Lung (tissue), 12 donors: Measurements from ENCODE around the gene SLC15A3. TPM values are rescaled to one million over a fixed set of nuclear protein-coding genes. Genes with fewer than 3 reads are reported as not detected.

Experiments
- ATAC-seq: fragments of 200-7000 bp; cut with Tn5 transposase; one replicate; pipeline ENCODE4 v1.9.1; 2020; ENCODE audit warnings: moderate number of reproducible peaks; ENCODE audit not compliant: insufficient read depth, low FRiP score
- DNase-seq, 3 donors: peaks; one replicate each; pipeline ENCODE4 v3.0.0-alpha.2; 2013 to 2017
- H3K27ac ChIP-seq, 2 donors: one replicate each; pipeline ENCODE4 v1.5.1; 2013; ENCODE audit warnings: mild to moderate bottlenecking in 2 of 2, moderate library complexity in 2 of 2, control low read depth in 1 of 2, inconsistent platforms in 1 of 2, low read depth in 1 of 2, low read length in 1 of 2
- H3K27me3 ChIP-seq, 3 donors: one replicate each; pipeline ENCODE4 v1.5.1; 2013; ENCODE audit warnings: low read length in 2 of 3; ENCODE audit not compliant: control insufficient read depth in 3 of 3, insufficient read depth in 3 of 3
- H3K36me3 ChIP-seq, 4 donors: one replicate each; pipeline ENCODE4 v1.5.1; 2013; ENCODE audit warnings: low read length in 4 of 4, mild to moderate bottlenecking in 1 of 4, moderate library complexity in 1 of 4; ENCODE audit not compliant: control insufficient read depth in 4 of 4, insufficient read depth in 4 of 4
- H3K4me1 ChIP-seq, 5 donors: one replicate each; pipeline ENCODE4 v1.5.1; 2013; ENCODE audit warnings: low read length in 5 of 5, mild to moderate bottlenecking in 2 of 5, moderate library complexity in 1 of 5; ENCODE audit not compliant: control insufficient read depth in 5 of 5, insufficient read depth in 5 of 5
- H3K4me3 ChIP-seq: one replicate; pipeline ENCODE4 v1.5.1; 2013; ENCODE audit warnings: mild to moderate bottlenecking, control low read depth, moderate library complexity
- H3K9ac ChIP-seq, 2 donors: one replicate each; pipeline ENCODE4 v1.5.1; 2013; ENCODE audit warnings: low read length in 2 of 2, control low read depth in 1 of 2; ENCODE audit not compliant: insufficient read depth in 1 of 2
- H3K9me3 ChIP-seq, 4 donors: one replicate each; pipeline ENCODE4 v1.5.1; 2013; ENCODE audit warnings: low read length in 3 of 4, mild to moderate bottlenecking in 1 of 4, moderate library complexity in 1 of 4; ENCODE audit not compliant: control insufficient read depth in 4 of 4, insufficient read depth in 3 of 4
- CTCF ChIP-seq: IDR thresholded peaks from 2 replicates; pipeline ENCODE4 v1.5.1; 2012; ENCODE audit warnings: mild to moderate bottlenecking; ENCODE audit errors: control extremely low read depth, extremely low read depth
- WGBS, 2 donors: extraction: QIAGEN DNeasy Blood & Tissue Kit; methylation state at CpG; one replicate each; pipeline ENCODE4 v1.1.7; 2013; 5-methylcytosine and 5-hydroxymethylcytosine counted together
- polyA plus RNA-seq, 2 donors: library from polyadenylated mRNA; stranded (reverse); fragments of 200-250 nt; gene quantifications; one replicate each; pipeline ENCODE4 v1.2.1, GENCODE V29; 2013
- total RNA-seq, 2 donors: library from RNA; depleted of rRNA in 1 of 2; stranded (reverse); fragments of >200 nt in 1 of 2; gene quantifications; one replicate each; pipeline ENCODE4 v1.2.1, GENCODE V29; 2014 to 2021
- donor health status: control.
- donor health status: control.
- donor health status: Bipolar disorder and iron deficiency.
- donor health status: healthy.
- donor health status: DM: yes; HTN: yes; CAD: no.

Gene SLC15A3
- total and polyA plus RNA-seq, 4 donors: 29.9 to 166 (median 98.6) TPM

- no peak overlapping the region for H3K9ac ChIP-seq
- no peak overlapping the region for H3K27ac ChIP-seq
- H3K9me3 ChIP-seq: no peaks in the 10 kb centered on the region
- ATAC-seq (no peak), DNase-seq (no peak)
- no peak overlapping the region for H3K4me3 ChIP-seq
- H3K36me3 ChIP-seq: no peaks in the 10 kb centered on the region
- peaks cover 0 to 6% (median 0%) of the 10 kb centered on the region in 5 donors for H3K4me1 ChIP-seq
- TF ChIP-seq CTCF: no peak
- H3K27me3 ChIP-seq: no peaks in the 10 kb centered on the region
- 90% methylated on average over 4 of the region's 4 CpGs for WGBS, 2 donors
These were observed 5.2 kb upstream of the SLC15A3 start for GRCh38 chr11:60957188-60957587.

GRCh38 chr11:60955571-60955970 lies 3.6 kb upstream of the SLC15A3 start:
- Histone ChIP-seq H3K36me3 (no peaks in the 10 kb centered on the region), H3K27ac (no peak overlapping the region), H3K27me3 (no peaks in the 10 kb centered on the region), H3K4me3 (no peak overlapping the region), H3K9ac (no peak overlapping the region), H3K4me1 (peaks cover 0 to 18% (median 4%) of the 10 kb centered on the region in 5 donors), H3K9me3 (no peaks in the 10 kb centered on the region)
- DNase-seq (no peak), ATAC-seq (no peak)
- 32 to 39% methylated on average over 5 of the region's 5 CpGs for WGBS, 2 donors
- TF ChIP-seq CTCF: no peak

- peaks cover 0 to 4% (median 0%) of the 10 kb centered on the region in 3 donors for H3K27me3 ChIP-seq
- no peaks in the 10 kb centered on the region for H3K36me3 ChIP-seq
- WGBS, 2 donors: 64 to 75% methylated on average over 5 of the region's 5 CpGs
- DNase-seq (no peak), ATAC-seq (no peak)
- H3K4me1 ChIP-seq: peaks cover 0 to 18% (median 4%) of the 10 kb centered on the region in 5 donors
- no peak overlapping the region for H3K9ac ChIP-seq
- H3K9me3 ChIP-seq: no peaks in the 10 kb centered on the region
- no peak for TF ChIP-seq CTCF
- no peak overlapping the region for H3K4me3 ChIP-seq
- H3K27ac ChIP-seq: peak overlapping the region in 1 of 2 donors; percentile 12
These were observed 2.4 kb upstream of the SLC15A3 start for GRCh38 chr11:60954421-60954820.

GRCh38 chr11:60953781-60954180 lies 1.8 kb upstream of the SLC15A3 start:
- Histone ChIP-seq H3K9me3 (no peaks in the 10 kb centered on the region), H3K4me3 (no peak overlapping the region), H3K36me3 (no peaks in the 10 kb centered on the region), H3K27ac (peak overlapping the region in 1 of 2 donors; percentile 61), H3K4me1 (peaks cover 0 to 18% (median 4%) of the 10 kb centered on the region in 5 donors), H3K27me3 (peaks cover 0 to 4% (median 0%) of the 10 kb centered on the region in 3 donors), H3K9ac (peak overlapping the region in 1 of 2 donors; percentile 23)
- 60 to 70% methylated on average over 6 of the region's 6 CpGs for WGBS, 2 donors
- ATAC-seq: peak; percentile 5
- TF ChIP-seq CTCF: no peak
- no peak for DNase-seq
